Endothelial cell of umbilical vein (primary cell): ENCODE data around the gene PTPRD. TPM values are rescaled to one million over a fixed set of nuclear protein-coding genes. Genes with fewer than 3 reads are reported as not detected.
A peak's percentile ranks its signal among the peaks of the same experiment; 100 is the strongest.

Experiments used
- BruUV-seq: library from RNA; stranded (reverse); fragments of 400-500 nt; replicated peaks from 2 replicates; lab custom pipeline; 2021; lab: Mats Ljungman, UMichigan
- CTCF ChIA-PET: fragments of 300-600, 350-600 bp; sonication (Branson Sonifier 250); formaldehyde crosslinking; loops from one replicate; lab custom pipeline; 2021; ENCODE audit warnings: antibody characterized with exemption, inconsistent platforms; lab: Charles Lee
- POLR2A ChIA-PET: fragments of 300-600, 350-600 bp; sonication (Branson Sonifier 250); formaldehyde crosslinking; loops from one replicate; lab custom pipeline; 2021; ENCODE audit warnings: antibody characterized with exemption, inconsistent platforms; lab: Charles Lee
- DNase-seq: peaks from one replicate; pipeline ENCODE4 v3.0.0-alpha.2; 2011; ENCODE audit warnings: low read depth, low spot score
- FAIRE-seq: peaks from 2 replicates; lab custom pipeline; 2011; peaks lifted over from hg19 to GRCh38; lab: Jason Lieb, UNC
- H2AFZ ChIP-seq: 2 replicates; pipeline ENCODE4 v1.6.0; 2012; ENCODE audit warnings: low read depth, low read length, control low read depth, inconsistent platforms
- H3K27ac ChIP-seq: 2 replicates; pipeline ENCODE4 v1.5.1; 2011; ENCODE audit warnings: low read depth, mild to moderate bottlenecking, control low read depth, low read length, moderate library complexity; ENCODE audit not compliant: insufficient read depth
- H3K27me3 ChIP-seq, 2 experiments: 2 replicates each; pipeline versions ENCODE4 v1.6.0 to v1.6.1; 2011; ENCODE audit warnings: low read length in 2 of 2, mixed read lengths in 1 of 2; ENCODE audit not compliant: control insufficient read depth in 2 of 2, insufficient read depth in 2 of 2
- H3K36me3 ChIP-seq, 2 experiments: 2 replicates in 1 of 2; 3 replicates in 1 of 2; pipeline ENCODE4 v1.5.1; 2011; ENCODE audit warnings: low read length in 2 of 2, mild to moderate bottlenecking in 1 of 2, moderate library complexity in 1 of 2; ENCODE audit not compliant: control insufficient read depth in 2 of 2, insufficient read depth in 2 of 2; ENCODE audit errors: extremely low read depth in 1 of 2
- H3K4me1 ChIP-seq: 3 replicates; pipeline ENCODE4 v1.5.1; 2011; ENCODE audit warnings: mild to moderate bottlenecking, low read length; ENCODE audit not compliant: control insufficient read depth, insufficient read depth; ENCODE audit errors: extremely low read depth
- H3K4me2 ChIP-seq: 2 replicates; pipeline ENCODE4 v1.6.1; 2011; ENCODE audit warnings: low read length, control low read depth, mixed read lengths; ENCODE audit not compliant: insufficient read depth
- H3K4me3 ChIP-seq, 3 experiments: fragments of 200-600 bp in 1 of 3; sonication (generic), shearing (Covaris generic) in 1 of 3; replicated peaks in 1 of 3; 2 replicates each; pipeline ENCODE4 v1.5.1; 2011 to 2016; ENCODE audit warnings: control low read depth in 3 of 3, low read length in 3 of 3, mild to moderate bottlenecking in 2 of 3, inconsistent platforms in 1 of 3, low read depth in 1 of 3, moderate library complexity in 1 of 3; ENCODE audit not compliant: insufficient read depth in 1 of 3
- H3K79me2 ChIP-seq: 2 replicates; pipeline ENCODE4 v1.6.0; 2012; ENCODE audit warnings: low read length, inconsistent platforms; ENCODE audit not compliant: control insufficient read depth, insufficient read depth
- H3K9ac ChIP-seq: replicated peaks from 2 replicates; pipeline ENCODE3; 2011; ENCODE audit warnings: low read length, control low read depth; ENCODE audit not compliant: insufficient read depth; ENCODE audit errors: extremely low read depth
- H3K9me1 ChIP-seq: replicated peaks from 3 replicates; pipeline ENCODE4 v1.6.0; 2011; ENCODE audit warnings: mild to moderate bottlenecking, low read length; ENCODE audit not compliant: control insufficient read depth, insufficient read depth; ENCODE audit errors: extremely low read depth
- H3K9me3 ChIP-seq: replicated peaks from 2 replicates; pipeline ENCODE4 v1.5.1; 2012; ENCODE audit warnings: low read length, inconsistent platforms; ENCODE audit not compliant: control insufficient read depth, insufficient read depth
- H4K20me1 ChIP-seq: replicated peaks from 2 replicates; pipeline ENCODE3; 2011; ENCODE audit warnings: mild to moderate bottlenecking, low read length; ENCODE audit not compliant: control insufficient read depth, insufficient read depth; ENCODE audit errors: extremely low read depth
- CTCF ChIP-seq, 2 donors: IDR thresholded peaks; 1 replicate in 1 of 2; 2 replicates in 1 of 2; pipeline ENCODE4 v1.5.1; 2011; ENCODE audit warnings: low read length in 2 of 2, mild to moderate bottlenecking in 2 of 2, moderate library complexity in 2 of 2, control low read depth in 1 of 2, inconsistent platforms in 1 of 2, low read depth in 1 of 2; ENCODE audit not compliant: insufficient read depth in 1 of 2; ENCODE audit errors: extremely low read depth in 1 of 2
- FOS ChIP-seq: IDR thresholded peaks from 2 replicates; pipeline ENCODE4 v1.6.1; 2011; ENCODE audit warnings: mild to moderate bottlenecking, low read length, moderate library complexity, borderline replicate concordance; ENCODE audit not compliant: insufficient read depth
- POLR2AphosphoS5 ChIP-seq: IDR thresholded peaks from 2 replicates; pipeline ENCODE4 v1.6.1; 2012; ENCODE audit warnings: low read depth, mild to moderate bottlenecking, control low read depth, low read length, moderate library complexity; ENCODE audit not compliant: insufficient read depth
- dilution Hi-C: fragments of 300-500 bp; cut with MboI; formaldehyde crosslinking; loops from one replicate; pipeline ENCODE4 v1.15.0; 2019; ENCODE audit warnings: low sequenced_read_pairs; ENCODE audit not compliant: extremely low pct_ligation_motif_present
- intact Hi-C: fragments of 100-400 bp; cut with micrococcal nuclease; formaldehyde crosslinking; loops from one replicate; pipeline ENCODE4 v1.10.0; 2022
- polyA plus RNA-seq, 4 experiments: library from polyadenylated mRNA; depleted of rRNA in 3 of 4; stranded (reverse) in 3 of 4; unstranded in 1 of 4; fragments of >200 nt; gene quantifications; 2 replicates each; pipeline versions ENCODE4 v1.2.1 to v1.2.3, GENCODE V29; 2011 to 2012; ENCODE audit warnings: missing spikeins in 1 of 4
- total RNA-seq: library from RNA; stranded (reverse); gene quantifications from 2 replicates; pipeline ENCODE4 v1.2.3, GENCODE V29; 2021

PTPRD gene
- total and polyA plus RNA-seq, 2 donors (not counting 3 experiments of a cell fraction or from before 2014, with no cell fraction given), result 5.5 to 5.7 TPM

- Histone ChIP-seq H3K27me3 (no peaks in the 10 kb centered on the region), H3K4me1 (peaks cover 37% of the 10 kb centered on the region), H3K4me2 (no peak overlapping the region), H3K27ac (no peak overlapping the region), H3K9ac (no peak overlapping the region), H3K36me3 (no peaks in the 10 kb centered on the region), H3K79me2 (no peaks in the 10 kb centered on the region), H2AFZ (no peak overlapping the region), H3K9me1 (no peaks in the 10 kb centered on the region), H4K20me1 (no peaks in the 10 kb centered on the region), H3K4me3 (no peak overlapping the region), H3K9me3 (no peaks in the 10 kb centered on the region)
- TF ChIP-seq FOS, result no peak
- POLR2A ChIA-PET, result no interaction called here
- FAIRE-seq (peak; percentile 21), DNase-seq (no peak)
- CTCF ChIA-PET, result no interaction called here
- intact Hi-C loops (loop anchor here (10.0 kb wide), 1 partner anchor 547 kb away; no protein-coding TSS in a partner anchor), dilution Hi-C loops (no loop called here)
- no TSS peak for BruUV-seq
Measured at GRCh38 chr9:8361364-8361763, 2251.4 kb downstream of the PTPRD start.

GRCh38 chr9:8356406-8356805 is 2256.4 kb downstream of the PTPRD start:
- H3K4me3 ChIP-seq, result no peak overlapping the region
- POLR2A ChIA-PET, result no interaction called here
- H3K4me2 ChIP-seq, result no peak overlapping the region
- H3K9me3 ChIP-seq, result no peaks in the 10 kb centered on the region
- no peak overlapping the region for H3K9ac ChIP-seq
- peaks cover 16% of the 10 kb centered on the region for H3K4me1 ChIP-seq
- dilution Hi-C loops (no loop called here), intact Hi-C loops (loop anchor here (1.0 kb wide), 1 partner anchor 9 kb away; no protein-coding TSS in a partner anchor)
- CTCF ChIA-PET, result interaction anchor here (1.1 kb wide), 1 partner anchor 18 kb away, joined by 3 read pairs; no protein-coding TSS in a partner anchor
- no peak overlapping the region for H2AFZ ChIP-seq
- no peaks in the 10 kb centered on the region for H3K36me3 ChIP-seq
- no peaks in the 10 kb centered on the region for H4K20me1 ChIP-seq
- DNase-seq, result peak; percentile 79
- peak; percentile 46 for FAIRE-seq
- H3K79me2 ChIP-seq, result no peaks in the 10 kb centered on the region
- H3K27me3 ChIP-seq, result no peaks in the 10 kb centered on the region
- no peaks in the 10 kb centered on the region for H3K9me1 ChIP-seq
- no TSS peak for BruUV-seq
- H3K27ac ChIP-seq, result no peak overlapping the region
- TF ChIP-seq POLR2AphosphoS5 (no peak), FOS (no peak), CTCF (IDR thresholded peaks at IDR 0.05; ENCODE audit: extremely low read depth in 1 of 2, insufficient read depth in 1 of 2, low read depth in 1 of 2, low read length in 2 of 2) (no peak)
